ENCODE data around the gene CREB5. TPM values are rescaled to one million over a fixed set of nuclear protein-coding genes. Genes with fewer than 3 reads are reported as not detected.

The CREB5 gene
- polyA plus RNA-seq, 1 donor from 2014 or later: 3.7 TPM

- Histone ChIP-seq H3K9me2 (ENCODE audit: insufficient read depth, low read length) (no peaks in the 10 kb centered on the region), H4K20me1 (ENCODE audit: insufficient read depth) (no peaks in the 10 kb centered on the region), H3K79me2 (replicated peaks; ENCODE audit: insufficient read depth, low read length) (no peaks in the 10 kb centered on the region), H3K4me2 (ENCODE audit: low read length) (no peak overlapping the region), H3K4me3 (ENCODE audit: low read length) (no peak overlapping the region), H2AFZ (ENCODE audit: low read depth, low read length) (no peak overlapping the region), H3K9me3 (ENCODE audit: low read length) (no peaks in the 10 kb centered on the region), H3K27ac (ENCODE audit: low read length) (no peak overlapping the region), H3K27me3 (ENCODE audit: insufficient read depth, low read depth, low read length) (no peaks in the 10 kb centered on the region), H3K36me3 (ENCODE audit: insufficient read depth, low read length) (no peaks in the 10 kb centered on the region), H3F3A (ENCODE audit: insufficient read depth, low read length, poor library complexity, severe bottlenecking) (no peaks in the 10 kb centered on the region), H3K9ac (ENCODE audit: low read length) (no peak overlapping the region)
- TF ChIP-seq TAF1 (IDR thresholded peaks at IDR 0.05; ENCODE audit: low read depth) (no peak), EZH2 (IDR thresholded peaks at IDR 0.05; ENCODE audit: borderline replicate concordance, insufficient read depth, low read length, poor library complexity, severe bottlenecking) (no peak), REST (IDR thresholded peaks at IDR 0.05; ENCODE audit: borderline replicate concordance) (no peak), POLR2AphosphoS5 (IDR thresholded peaks at IDR 0.05) (no peak), MXI1 (conservative IDR thresholded peaks at IDR 0.05; ENCODE audit: poor library complexity, severe bottlenecking) (no peak), EP300 (conservative IDR thresholded peaks at IDR 0.05; ENCODE audit: poor library complexity, severe bottlenecking) (no peak), RAD21 (conservative IDR thresholded peaks at IDR 0.05) (no peak), SMC3 (conservative IDR thresholded peaks at IDR 0.05; ENCODE audit: poor library complexity) (no peak), CTCF (IDR thresholded peaks at IDR 0.05; ENCODE audit: poor library complexity, severe bottlenecking) (no peak)
Measured at GRCh38 chr7:28517206-28517605, 104.9 kb downstream of the CREB5 start.

- Histone ChIP-seq H3K27ac (ENCODE audit: low read length) (no peak overlapping the region), H4K20me1 (ENCODE audit: insufficient read depth) (no peaks in the 10 kb centered on the region), H3K9me3 (ENCODE audit: low read length) (no peaks in the 10 kb centered on the region), H3K4me2 (ENCODE audit: low read length) (no peak overlapping the region), H2AFZ (ENCODE audit: low read depth, low read length) (no peak overlapping the region), H3K27me3 (ENCODE audit: insufficient read depth, low read depth, low read length) (no peaks in the 10 kb centered on the region), H3K9ac (ENCODE audit: low read length) (no peak overlapping the region), H3K79me2 (replicated peaks; ENCODE audit: insufficient read depth, low read length) (no peaks in the 10 kb centered on the region), H3K36me3 (ENCODE audit: insufficient read depth, low read length) (no peaks in the 10 kb centered on the region), H3K9me2 (ENCODE audit: insufficient read depth, low read length) (no peaks in the 10 kb centered on the region), H3F3A (ENCODE audit: insufficient read depth, low read length, poor library complexity, severe bottlenecking) (no peaks in the 10 kb centered on the region), H3K4me3 (ENCODE audit: low read length) (no peak overlapping the region)
- TF ChIP-seq CTCF (IDR thresholded peaks at IDR 0.05; ENCODE audit: poor library complexity, severe bottlenecking) (no peak), RAD21 (conservative IDR thresholded peaks at IDR 0.05) (no peak), MXI1 (conservative IDR thresholded peaks at IDR 0.05; ENCODE audit: poor library complexity, severe bottlenecking) (no peak), TAF1 (IDR thresholded peaks at IDR 0.05; ENCODE audit: low read depth) (no peak), EP300 (conservative IDR thresholded peaks at IDR 0.05; ENCODE audit: poor library complexity, severe bottlenecking) (no peak), REST (IDR thresholded peaks at IDR 0.05; ENCODE audit: borderline replicate concordance) (no peak), EZH2 (IDR thresholded peaks at IDR 0.05; ENCODE audit: borderline replicate concordance, insufficient read depth, low read length, poor library complexity, severe bottlenecking) (no peak), SMC3 (conservative IDR thresholded peaks at IDR 0.05; ENCODE audit: poor library complexity) (no peak), POLR2AphosphoS5 (IDR thresholded peaks at IDR 0.05) (no peak)
Measured at GRCh38 chr7:28517606-28518005, 105.3 kb downstream of the CREB5 start.
